HG02759 (cell line): ENCODE measurements around the gene TUBG1.
"Not testable (repeated sequence)": the region's sequence is repeated elsewhere in the genome, so short reads cannot be mapped to it uniquely, and the experiment has no call there.

Source experiments
- ATAC-seq: cut with Tn5 transposase; IDR thresholded peaks from one replicate; pipeline ENCODE4 v1.9.1; 2021; ENCODE audit warnings: mild to moderate bottlenecking, moderate library complexity; ENCODE audit not compliant: unreplicated experiment

The TUBG1 gene

DNA sequence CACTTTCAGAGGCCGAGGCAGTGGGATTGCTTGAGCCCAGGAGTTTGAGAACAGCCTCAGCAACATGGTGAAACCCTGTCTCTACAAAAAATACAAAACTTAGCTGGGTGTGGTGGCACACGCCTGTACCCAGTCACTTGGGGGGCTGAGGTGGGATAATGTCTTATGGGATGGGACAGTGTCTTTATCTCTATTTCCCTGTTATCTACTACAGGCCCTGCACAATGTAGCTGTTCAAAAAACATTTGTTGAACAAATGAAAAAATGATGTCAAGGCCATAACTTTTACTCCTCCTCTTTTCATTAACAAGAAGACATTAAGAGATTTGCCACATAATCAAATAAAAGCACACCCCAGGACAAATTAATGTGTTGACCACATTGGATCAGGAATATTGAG, 13.8 kb downstream of the TUBG1 start:
- ATAC-seq = no peak

GRCh38 chr17:42623732-42624596, 14.5 kb downstream of the TUBG1 start:
- no peak for ATAC-seq

GRCh38 chr17:42627032-42627764, 17.7 kb downstream of the TUBG1 start:
- not testable (repeated sequence) for ATAC-seq

DNA sequence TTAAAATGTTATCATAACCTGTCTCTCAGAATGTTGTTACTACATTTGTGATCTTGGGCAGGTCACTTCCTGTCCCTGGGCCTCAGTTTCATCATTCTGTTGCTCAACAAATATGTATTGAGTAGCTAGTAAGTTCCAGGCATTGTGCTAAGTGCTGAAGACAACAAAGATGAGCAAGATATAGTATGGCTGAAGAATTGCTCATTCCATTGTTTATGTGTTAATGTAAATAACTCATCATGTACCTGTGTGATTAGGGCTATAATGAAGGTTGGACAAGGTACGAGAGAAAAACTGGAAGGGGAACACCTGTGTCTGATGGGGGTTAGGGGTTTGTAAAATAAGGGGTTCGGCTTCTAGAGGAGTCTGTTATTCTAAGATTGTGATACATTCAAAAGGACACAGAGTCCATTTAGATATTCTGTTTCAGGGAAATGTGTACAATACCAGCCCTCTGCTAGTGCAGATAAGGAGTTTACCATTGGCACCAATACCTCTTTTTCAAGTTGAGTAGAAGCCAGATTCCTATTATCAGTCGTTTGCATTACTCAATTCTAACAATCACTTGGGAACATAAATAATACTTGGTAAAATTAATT, 20.0 kb downstream of the TUBG1 start:
- ATAC-seq = no peak

DNA sequence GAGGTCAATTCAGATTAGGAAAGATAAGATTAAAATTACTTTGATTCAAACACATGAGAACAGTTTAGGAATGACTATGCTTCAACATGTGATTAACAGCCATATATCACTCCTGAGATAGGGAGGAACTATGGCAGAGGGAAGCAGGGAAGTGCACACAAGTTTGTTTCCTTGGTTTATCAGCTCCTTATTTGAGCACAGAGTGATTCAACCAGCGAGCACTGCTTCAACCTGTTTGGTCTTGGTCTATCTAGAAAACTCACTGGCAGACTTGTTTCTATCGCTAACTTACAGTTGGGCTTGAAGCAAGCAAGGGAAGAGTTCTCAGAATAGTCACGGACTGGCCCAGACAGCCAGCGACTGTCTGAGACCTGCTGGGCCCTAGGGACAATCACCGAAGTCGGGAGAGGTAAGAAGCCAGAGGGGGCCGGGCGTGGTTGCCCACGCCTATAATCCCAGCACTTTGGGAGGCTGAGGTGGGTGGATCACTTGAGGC, 23.5 kb downstream of the TUBG1 start:
- no peak for ATAC-seq

GRCh38 chr17:42639525-42640113, 30.1 kb downstream of the TUBG1 start:
- ATAC-seq = no peak

GRCh38 chr17:42640121-42640520, 30.6 kb downstream of the TUBG1 start:
- ATAC-seq = no peak

GRCh38 chr17:42642336-42642735, 32.9 kb downstream of the TUBG1 start:
- ATAC-seq = no peak

DNA sequence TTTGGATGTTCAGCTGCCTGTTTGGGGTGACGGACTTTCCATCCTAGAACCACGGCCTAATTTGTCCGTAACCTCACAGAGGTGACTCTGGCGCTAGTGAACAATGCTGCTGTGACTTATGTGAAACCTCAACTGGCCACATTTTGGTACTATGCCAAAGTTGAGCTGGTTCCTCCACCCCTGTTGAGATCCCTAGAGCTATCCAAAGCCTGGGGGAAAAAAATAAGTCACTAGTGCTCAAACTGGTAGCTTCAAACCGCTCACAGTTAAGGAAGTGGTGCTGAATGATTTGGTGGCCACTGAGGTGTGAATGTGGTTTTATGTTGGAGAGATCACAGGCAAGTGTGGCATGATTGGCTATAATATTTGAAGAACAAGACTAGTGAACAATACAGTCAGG, 38.3 kb downstream of the TUBG1 start:
- no peak for ATAC-seq

- ATAC-seq = no peak
These were observed 41.9 kb downstream of the TUBG1 start for GRCh38 chr17:42651392-42651791.

- no peak for ATAC-seq
These were observed 44.0 kb downstream of the TUBG1 start for GRCh38 chr17:42653179-42654124.

DNA sequence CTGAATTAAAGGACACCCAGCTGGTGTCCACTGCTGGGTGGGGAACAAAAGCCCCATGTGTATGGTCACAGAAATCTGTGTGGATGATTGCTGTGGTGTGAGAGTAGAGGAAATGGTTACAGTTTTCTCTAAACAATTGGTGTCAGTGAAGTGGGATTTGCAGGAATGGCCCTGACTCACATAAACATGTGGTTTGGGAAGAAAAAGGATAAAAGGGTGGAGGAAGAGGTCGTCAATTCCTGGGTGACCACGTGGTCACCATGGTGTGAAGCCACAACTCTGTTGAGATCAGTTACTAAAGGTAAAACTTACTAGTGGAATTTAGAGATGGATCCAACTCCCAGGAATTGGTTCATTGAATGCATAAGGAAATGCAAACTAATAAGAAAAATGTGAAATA, 46.0 kb downstream of the TUBG1 start:
- ATAC-seq = no peak

- ATAC-seq = no peak
These were observed 48.5 kb downstream of the TUBG1 start for GRCh38 chr17:42657824-42658588.

DNA sequence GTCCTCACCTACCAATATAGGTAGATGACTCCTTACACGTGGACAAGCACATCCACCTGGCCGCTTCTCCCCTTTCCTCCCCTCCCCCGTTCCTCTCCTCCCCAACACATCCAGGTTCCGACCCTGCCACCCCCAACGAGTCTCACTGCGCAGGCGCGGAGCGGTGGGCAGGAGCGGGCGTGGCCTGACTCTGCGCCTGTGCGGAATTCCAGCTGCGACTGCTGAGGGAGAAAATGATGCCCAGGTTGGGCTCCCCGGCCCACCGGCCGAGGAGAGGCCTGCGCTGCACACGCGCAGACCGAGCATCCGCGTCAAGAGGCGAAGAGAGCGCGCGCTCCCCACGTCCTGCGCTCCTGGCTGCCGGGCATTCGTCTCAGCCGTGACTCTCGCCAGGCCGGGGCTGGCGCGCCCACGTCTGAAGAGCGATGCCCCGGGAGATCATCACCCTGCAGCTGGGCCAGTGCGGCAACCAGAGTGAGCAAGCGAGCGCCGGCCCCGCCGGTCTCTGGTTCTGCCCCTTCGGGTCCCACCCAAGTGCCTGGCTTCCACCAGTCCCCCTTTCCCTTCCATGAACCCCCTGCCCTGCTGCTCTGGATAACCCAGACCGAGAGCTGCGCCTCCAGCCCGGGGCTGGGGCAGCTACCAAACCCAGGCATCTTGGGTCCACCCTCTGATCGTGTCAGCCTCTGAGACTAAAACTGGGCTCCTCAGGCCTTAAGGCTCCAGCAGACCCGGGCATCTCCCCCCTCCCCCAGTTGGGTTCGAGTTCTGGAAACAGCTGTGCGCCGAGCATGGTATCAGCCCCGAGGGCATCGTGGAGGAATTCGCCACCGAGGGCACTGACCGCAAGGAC, 49.8 kb downstream of the TUBG1 start, which contains the start of gene TUBG2:
TUBG2 (plus strand) TSS at position 206 of the 853 bp plus-strand sequence; CDS start at position 426, 220 bp downstream.
- peak; percentile 68 for ATAC-seq

DNA sequence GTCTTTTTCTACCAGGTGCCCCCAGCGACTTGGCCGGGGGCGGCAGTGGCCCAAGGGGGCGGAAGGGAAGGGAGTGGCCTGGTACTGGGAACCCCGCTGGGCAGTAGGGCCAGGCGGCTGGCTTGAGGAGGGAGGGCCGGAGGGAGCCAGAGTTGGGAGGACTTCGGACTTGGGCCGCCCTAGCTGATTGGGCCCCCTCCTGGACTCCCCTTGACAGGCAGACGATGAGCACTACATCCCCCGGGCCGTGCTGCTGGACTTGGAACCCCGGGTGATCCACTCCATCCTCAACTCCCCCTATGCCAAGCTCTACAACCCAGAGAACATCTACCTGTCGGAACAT, 50.4 kb downstream of the TUBG1 start:
- ATAC-seq = not testable (repeated sequence)

- ATAC-seq = no peak
These were observed 51.3 kb downstream of the TUBG1 start for GRCh38 chr17:42660692-42661345.
